Measurements from ENCODE around the gene SLC24A3. TPM values are rescaled to one million over a fixed set of nuclear protein-coding genes. Genes with fewer than 3 reads are reported as not detected.

SLC24A3 gene
- total and polyA plus RNA-seq, 2 of the 13 experiments (the other 11 are each of a cell fraction or from before 2014, with no cell fraction given) = not detected

DNA sequence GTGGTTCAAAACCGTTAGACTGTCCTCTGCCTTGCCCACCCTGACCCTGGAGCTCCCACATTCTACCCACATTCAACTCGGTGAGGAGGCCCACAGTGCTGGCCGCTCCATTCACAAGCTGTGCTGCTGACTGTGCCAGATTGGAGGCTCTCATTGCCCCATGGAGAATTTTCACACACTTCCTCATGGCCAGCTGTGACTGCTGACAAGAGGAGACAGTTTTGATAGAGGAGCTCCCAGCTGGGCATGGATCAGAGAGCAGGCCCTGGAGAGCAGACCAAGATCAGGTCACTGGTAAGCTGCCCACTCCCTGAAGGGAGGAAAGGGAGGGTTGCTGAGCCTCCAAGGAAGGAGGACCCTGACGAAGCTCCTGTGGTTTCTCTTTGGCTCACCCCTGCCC, 299.5 kb downstream of the SLC24A3 start:
- ATAC-seq = no peak
- H2AFZ ChIP-seq (ENCODE audit: low read length) = no peak overlapping the region
- H3K27me3 ChIP-seq (ENCODE audit: control insufficient read depth in 1 of 2, insufficient read depth in 2 of 2, low read length in 2 of 2) = no peaks in the 10 kb centered on the region; a peak in 1 of 5 replicates
- intact Hi-C loops (cut with micrococcal nuclease; ENCODE audit: unreplicated experiment) = no loop called here
- H3K79me2 ChIP-seq (ENCODE audit: insufficient read depth, low read length) = no peaks in the 10 kb centered on the region
- no peak overlapping the region for H3K4me2 ChIP-seq (ENCODE audit: low read depth, low read length)
- no peak for DNase-seq (ENCODE audit: low spot score)
- no peak for FAIRE-seq
- no peak overlapping the region for H3K4me3 ChIP-seq (replicated peaks in 1 of 3; ENCODE audit: insufficient read depth in 1 of 3, low read depth in 2 of 3, low read length in 3 of 3)
- H3K9ac ChIP-seq (ENCODE audit: insufficient read depth, low read depth, low read length) = no peak overlapping the region
- H3K4me1 ChIP-seq (ENCODE audit: insufficient read depth, low read length) = peaks cover 7% of the 10 kb centered on the region; the same call in 1 of the 2 replicates
- no peaks in the 10 kb centered on the region for H4K20me1 ChIP-seq (ENCODE audit: insufficient read depth, low read length)
- no TSS peak for BruUV-seq (replicated peaks)
- no peaks in the 10 kb centered on the region for H3K36me3 ChIP-seq (replicated peaks in 1 of 2; ENCODE audit: control insufficient read depth in 1 of 2, insufficient read depth in 2 of 2, low read length in 2 of 2)
- H3K27ac ChIP-seq (ENCODE audit: extremely low read length, insufficient read depth, low read length) = no peak overlapping the region
- no peaks in the 10 kb centered on the region for H3K9me3 ChIP-seq (ENCODE audit: low read length)
- ChIA-PET POLR2A (no interaction called here), CTCF (ENCODE audit: low intra/inter-chr PET ratio, low total read pairs) (no interaction called here)
- in situ Hi-C loops (cut with HindIII; ENCODE audit: extremely low pct_ligation_motif_present, low pct_unique_long_range_greater_than_20kb) = no loop called here
- 3% methylated on average over 3 of the region's 4 CpGs for WGBS (ENCODE audit: low lambda C conversion rate)
- TF ChIP-seq, protein P1, sequence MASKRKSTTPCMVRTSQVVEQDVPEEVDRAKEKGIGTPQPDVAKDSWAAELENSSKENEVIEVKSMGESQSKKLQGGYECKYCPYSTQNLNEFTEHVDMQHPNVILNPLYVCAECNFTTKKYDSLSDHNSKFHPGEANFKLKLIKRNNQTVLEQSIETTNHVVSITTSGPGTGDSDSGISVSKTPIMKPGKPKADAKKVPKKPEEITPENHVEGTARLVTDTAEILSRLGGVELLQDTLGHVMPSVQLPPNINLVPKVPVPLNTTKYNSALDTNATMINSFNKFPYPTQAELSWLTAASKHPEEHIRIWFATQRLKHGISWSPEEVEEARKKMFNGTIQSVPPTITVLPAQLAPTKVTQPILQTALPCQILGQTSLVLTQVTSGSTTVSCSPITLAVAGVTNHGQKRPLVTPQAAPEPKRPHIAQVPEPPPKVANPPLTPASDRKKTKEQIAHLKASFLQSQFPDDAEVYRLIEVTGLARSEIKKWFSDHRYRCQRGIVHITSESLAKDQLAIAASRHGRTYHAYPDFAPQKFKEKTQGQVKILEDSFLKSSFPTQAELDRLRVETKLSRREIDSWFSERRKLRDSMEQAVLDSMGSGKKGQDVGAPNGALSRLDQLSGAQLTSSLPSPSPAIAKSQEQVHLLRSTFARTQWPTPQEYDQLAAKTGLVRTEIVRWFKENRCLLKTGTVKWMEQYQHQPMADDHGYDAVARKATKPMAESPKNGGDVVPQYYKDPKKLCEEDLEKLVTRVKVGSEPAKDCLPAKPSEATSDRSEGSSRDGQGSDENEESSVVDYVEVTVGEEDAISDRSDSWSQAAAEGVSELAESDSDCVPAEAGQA (IDR thresholded peaks at IDR 0.05; ENCODE audit: low read depth) = no peak
- TF ChIP-seq, protein P1 (CRISPR knock-in tag; IDR thresholded peaks at IDR 0.05; ENCODE audit: borderline replicate concordance) = no peak
- no peak for TF ChIP-seq NR3C1 (CRISPR knock-in tag; IDR thresholded peaks at IDR 0.05)
- no peak for TF ChIP-seq ZBTB43 (CRISPR knock-in tag; conservative IDR thresholded peaks at IDR 0.05)
- no peak for TF ChIP-seq TGIF2 (CRISPR knock-in tag; IDR thresholded peaks at IDR 0.05)
- TF ChIP-seq, protein P2, sequence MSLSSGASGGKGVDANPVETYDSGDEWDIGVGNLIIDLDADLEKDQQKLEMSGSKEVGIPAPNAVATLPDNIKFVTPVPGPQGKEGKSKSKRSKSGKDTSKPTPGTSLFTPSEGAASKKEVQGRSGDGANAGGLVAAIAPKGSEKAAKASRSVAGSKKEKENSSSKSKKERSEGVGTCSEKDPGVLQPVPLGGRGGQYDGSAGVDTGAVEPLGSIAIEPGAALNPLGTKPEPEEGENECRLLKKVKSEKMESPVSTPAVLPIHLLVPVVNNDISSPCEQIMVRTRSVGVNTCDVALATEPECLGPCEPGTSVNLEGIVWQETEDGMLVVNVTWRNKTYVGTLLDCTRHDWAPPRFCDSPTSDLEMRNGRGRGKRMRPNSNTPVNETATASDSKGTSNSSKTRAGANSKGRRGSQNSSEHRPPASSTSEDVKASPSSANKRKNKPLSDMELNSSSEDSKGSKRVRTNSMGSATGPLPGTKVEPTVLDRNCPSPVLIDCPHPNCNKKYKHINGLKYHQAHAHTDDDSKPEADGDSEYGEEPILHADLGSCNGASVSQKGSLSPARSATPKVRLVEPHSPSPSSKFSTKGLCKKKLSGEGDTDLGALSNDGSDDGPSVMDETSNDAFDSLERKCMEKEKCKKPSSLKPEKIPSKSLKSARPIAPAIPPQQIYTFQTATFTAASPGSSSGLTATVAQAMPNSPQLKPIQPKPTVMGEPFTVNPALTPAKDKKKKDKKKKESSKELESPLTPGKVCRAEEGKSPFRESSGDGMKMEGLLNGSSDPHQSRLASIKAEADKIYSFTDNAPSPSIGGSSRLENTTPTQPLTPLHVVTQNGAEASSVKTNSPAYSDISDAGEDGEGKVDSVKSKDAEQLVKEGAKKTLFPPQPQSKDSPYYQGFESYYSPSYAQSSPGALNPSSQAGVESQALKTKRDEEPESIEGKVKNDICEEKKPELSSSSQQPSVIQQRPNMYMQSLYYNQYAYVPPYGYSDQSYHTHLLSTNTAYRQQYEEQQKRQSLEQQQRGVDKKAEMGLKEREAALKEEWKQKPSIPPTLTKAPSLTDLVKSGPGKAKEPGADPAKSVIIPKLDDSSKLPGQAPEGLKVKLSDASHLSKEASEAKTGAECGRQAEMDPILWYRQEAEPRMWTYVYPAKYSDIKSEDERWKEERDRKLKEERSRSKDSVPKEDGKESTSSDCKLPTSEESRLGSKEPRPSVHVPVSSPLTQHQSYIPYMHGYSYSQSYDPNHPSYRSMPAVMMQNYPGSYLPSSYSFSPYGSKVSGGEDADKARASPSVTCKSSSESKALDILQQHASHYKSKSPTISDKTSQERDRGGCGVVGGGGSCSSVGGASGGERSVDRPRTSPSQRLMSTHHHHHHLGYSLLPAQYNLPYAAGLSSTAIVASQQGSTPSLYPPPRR (CRISPR knock-in tag; IDR thresholded peaks at IDR 0.05; ENCODE audit: borderline replicate concordance) = no peak
